H9 (cell line): Measurements from ENCODE around the gene DNAJB9. TPM values are rescaled to one million over a fixed set of nuclear protein-coding genes. Genes with fewer than 3 reads are reported as not detected.

Experiments used
- DNase-seq: peaks from one replicate; pipeline ENCODE4 v3.0.0-alpha.2; 2017
- H2AFZ ChIP-seq: one replicate; pipeline ENCODE4 v1.6.1; 2013; ENCODE audit warnings: mild to moderate bottlenecking, low read length, control low read depth, moderate library complexity
- H2AK5ac ChIP-seq: 2 replicates; pipeline ENCODE4 v1.6.1; 2013; ENCODE audit warnings: low read length, control low read depth, mixed read lengths; ENCODE audit not compliant: insufficient read length
- H2BK120ac ChIP-seq: one replicate; pipeline ENCODE4 v1.6.1; 2013; ENCODE audit warnings: low read depth, mild to moderate bottlenecking, low read length, control low read depth, inconsistent platforms; ENCODE audit not compliant: poor library complexity, severe bottlenecking
- H2BK12ac ChIP-seq: 2 replicates; pipeline ENCODE4 v1.6.1; 2013; ENCODE audit warnings: low read length, control low read depth, mixed read lengths, low read depth; ENCODE audit not compliant: insufficient read length
- H2BK15ac ChIP-seq: 2 replicates; pipeline ENCODE4 v1.6.1; 2013; ENCODE audit warnings: low read depth, low read length, control low read depth
- H2BK20ac ChIP-seq: one replicate; pipeline ENCODE4 v1.6.1; 2013; ENCODE audit warnings: low read depth, mild to moderate bottlenecking, low read length, control low read depth, inconsistent platforms; ENCODE audit not compliant: poor library complexity, severe bottlenecking
- H2BK5ac ChIP-seq: 2 replicates; pipeline ENCODE4 v1.6.1; 2013; ENCODE audit warnings: low read length, control low read depth, mixed read lengths; ENCODE audit not compliant: insufficient read length
- H3K14ac ChIP-seq: 2 replicates; pipeline ENCODE4 v1.6.1; 2013; ENCODE audit warnings: low read length, control low read depth; ENCODE audit not compliant: insufficient read depth
- H3K18ac ChIP-seq: 2 replicates; pipeline ENCODE4 v1.6.1; 2013; ENCODE audit warnings: low read depth, mild to moderate bottlenecking, mixed read lengths, low read length, control low read depth; ENCODE audit not compliant: insufficient read length
- H3K23ac ChIP-seq: 2 replicates; pipeline ENCODE4 v1.6.1; 2013; ENCODE audit warnings: low read length, control low read depth, mixed read lengths, low read depth; ENCODE audit not compliant: insufficient read length
- H3K23me2 ChIP-seq: 2 replicates; pipeline ENCODE4 v1.6.1; 2013; ENCODE audit warnings: low read depth, mild to moderate bottlenecking, mixed read lengths, low read length, control low read depth; ENCODE audit not compliant: insufficient read length, poor library complexity, severe bottlenecking
- H3K27ac ChIP-seq: 2 replicates; pipeline ENCODE4 v1.5.1; 2013; ENCODE audit warnings: low read length, control low read depth, mixed read lengths, low read depth; ENCODE audit not compliant: insufficient read length
- H3K27me3 ChIP-seq: 2 replicates; pipeline ENCODE4 v1.6.1; 2013; ENCODE audit warnings: low read length, control low read depth, inconsistent platforms; ENCODE audit not compliant: insufficient read depth
- H3K4ac ChIP-seq: 2 replicates; pipeline ENCODE4 v1.6.1; 2013; ENCODE audit warnings: low read depth, mild to moderate bottlenecking, control low read depth, inconsistent platforms, low read length, moderate library complexity
- H3K4me1 ChIP-seq: 2 replicates; pipeline ENCODE4 v1.6.1; 2013; ENCODE audit warnings: low read length, control low read depth, inconsistent platforms; ENCODE audit not compliant: insufficient read depth
- H3K4me2 ChIP-seq: 2 replicates; pipeline ENCODE4 v1.6.1; 2013; ENCODE audit warnings: low read length, control low read depth, mixed read lengths; ENCODE audit not compliant: insufficient read length, insufficient read depth
- H3K56ac ChIP-seq: 2 replicates; pipeline ENCODE4 v1.6.1; 2013; ENCODE audit warnings: low read depth, mild to moderate bottlenecking, mixed read lengths, low read length, control low read depth; ENCODE audit not compliant: insufficient read length
- H3K79me1 ChIP-seq: 2 replicates; pipeline ENCODE4 v1.6.1; 2013; ENCODE audit warnings: low read depth, mild to moderate bottlenecking, moderate library complexity, low read length, control low read depth, inconsistent platforms; ENCODE audit not compliant: insufficient read depth, poor library complexity, severe bottlenecking
- H3K79me2 ChIP-seq: 2 replicates; pipeline ENCODE4 v1.6.1; 2013; ENCODE audit warnings: low read length, control low read depth, inconsistent platforms; ENCODE audit not compliant: insufficient read depth
- H3K9ac ChIP-seq: 2 replicates; pipeline ENCODE4 v1.6.1; 2013; ENCODE audit warnings: low read length, control low read depth, mixed read lengths; ENCODE audit not compliant: insufficient read length; ENCODE audit errors: extremely low read depth
- H3K9me3 ChIP-seq: one replicate; pipeline ENCODE4 v1.6.1; 2013; ENCODE audit warnings: low read depth, low read length, inconsistent platforms; ENCODE audit not compliant: control insufficient read depth
- H3T11ph ChIP-seq: one replicate; pipeline ENCODE4 v1.6.1; 2013; ENCODE audit warnings: mild to moderate bottlenecking, low read length, control low read depth, inconsistent platforms
- H4K20me1 ChIP-seq: one replicate; pipeline ENCODE4 v1.6.1; 2013; ENCODE audit not compliant: control insufficient read depth, insufficient read length, insufficient read depth
- H4K5ac ChIP-seq: 2 replicates; pipeline ENCODE4 v1.6.1; 2013; ENCODE audit warnings: low read depth, mild to moderate bottlenecking, mixed read lengths, low read length, control low read depth; ENCODE audit not compliant: insufficient read length
- H4K8ac ChIP-seq: replicated peaks from 2 replicates; pipeline ENCODE4 v1.6.1; 2013; ENCODE audit warnings: low read length, control low read depth, mixed read lengths, low read depth; ENCODE audit not compliant: insufficient read length
- H4K91ac ChIP-seq: 2 replicates; pipeline ENCODE4 v1.6.1; 2013; ENCODE audit warnings: low read depth, mild to moderate bottlenecking, moderate library complexity, mixed read lengths, low read length, control low read depth; ENCODE audit not compliant: insufficient read length
- H3K27ac Mint-ChIP-seq, 3 experiments: 2 replicates in 2 of 3; 3 replicates in 1 of 3; pipeline ENCODE4 v1.8.0; 2020 to 2021; ENCODE audit warnings: mixed read lengths in 3 of 3, mild to moderate bottlenecking in 1 of 3, moderate library complexity in 1 of 3
- H3K27me3 Mint-ChIP-seq: 2 replicates; pipeline ENCODE4 v1.8.0; 2021; ENCODE audit warnings: low read depth, mild to moderate bottlenecking, moderate library complexity, mixed read lengths
- H3K36me3 Mint-ChIP-seq, 3 experiments: 2 replicates in 2 of 3; 3 replicates in 1 of 3; pipeline ENCODE4 v1.8.0; 2020 to 2021; ENCODE audit warnings: low read depth in 3 of 3, mixed read lengths in 3 of 3; ENCODE audit not compliant: insufficient read depth in 1 of 3
- H3K4me1 Mint-ChIP-seq, 2 experiments: 2 replicates each; pipeline ENCODE4 v1.8.0; 2020; ENCODE audit warnings: mixed read lengths in 2 of 2
- H3K4me3 Mint-ChIP-seq, 2 experiments: 2 replicates in 1 of 2; 3 replicates in 1 of 2; pipeline ENCODE4 v1.8.0; 2020 to 2021; ENCODE audit warnings: mild to moderate bottlenecking in 2 of 2, mixed read lengths in 2 of 2, moderate library complexity in 1 of 2
- H3K9me3 Mint-ChIP-seq, 2 experiments: 2 replicates in 1 of 2; 3 replicates in 1 of 2; pipeline ENCODE4 v1.8.0; 2020; ENCODE audit warnings: mild to moderate bottlenecking in 2 of 2, mixed read lengths in 2 of 2, moderate library complexity in 1 of 2
- CTCF ChIP-seq: fragments of 200-600 bp; sonication (generic); conservative IDR thresholded peaks from 3 replicates; pipeline ENCODE4 v1.8.0; 2021; ENCODE audit warnings: antibody characterized with exemption, mild to moderate bottlenecking
- WGBS: extraction: QIAGEN DNeasy Blood & Tissue Kit; methylation state at CpG from one replicate; pipeline ENCODE4 v1.1.7; 2013; ENCODE audit warnings: missing lambda C conversion rate, low lambda C conversion rate, mixed read lengths; ENCODE audit not compliant: insufficient read length; ENCODE audit errors: extremely low coverage; 5-methylcytosine and 5-hydroxymethylcytosine counted together
- total RNA-seq: library from RNA; stranded (reverse); gene quantifications from 2 replicates; pipeline ENCODE4 v1.2.1, GENCODE V29; 2021

Gene DNAJB9
- total RNA-seq, 1 experiment from 2014 or later, result 11.3 TPM

GRCh38 chr7:108581655-108582491 is 12.2 kb downstream of the DNAJB9 start:
- H3K79me1 ChIP-seq, result no peaks in the 10 kb centered on the region
- peak overlapping the region; percentile 80 for H3T11ph ChIP-seq
- peaks cover 7% of the 10 kb centered on the region for H3K4me1 ChIP-seq
- H3K23me2 ChIP-seq, result no peaks in the 10 kb centered on the region
- H3K4ac ChIP-seq, result peak overlapping the region; percentile 33; the same call in 1 of the 2 replicates
- peak overlapping the region; percentile 80 for H3K27ac ChIP-seq
- H2AFZ ChIP-seq, result peak overlapping the region; percentile 18
- H3K14ac ChIP-seq, result no peak overlapping the region
- Mint-ChIP-seq H3K4me1 (peaks cover 18 to 20% of the 10 kb centered on the region in 2 experiments), H3K9me3 (peaks cover 15 to 18% of the 10 kb centered on the region in 2 experiments), H3K27me3 (peaks cover 2% of the 10 kb centered on the region; the same call in 1 of the 2 replicates), H3K27ac (peak overlapping the region; percentile 65 to 96 (median 93); a peak in 6 of 7 replicates), H3K4me3 (no peak overlapping the region), H3K36me3 (peaks cover 25 to 32% (median 29%) of the 10 kb centered on the region in 3 experiments)
- peak overlapping the region; percentile 94 for H2BK20ac ChIP-seq
- WGBS, result no CpG with 5 or more reads among the region's 4 CpGs
- no peak overlapping the region for H3K9ac ChIP-seq
- no peak overlapping the region for H2BK120ac ChIP-seq
- H3K79me2 ChIP-seq, result no peaks in the 10 kb centered on the region
- H2BK5ac ChIP-seq, result peak overlapping the region; percentile 23
- no peaks in the 10 kb centered on the region for H4K20me1 ChIP-seq
- peak overlapping the region; percentile 40 for H3K4me2 ChIP-seq
- H2BK15ac ChIP-seq, result no peak overlapping the region
- peaks cover 14% of the 10 kb centered on the region for H3K9me3 ChIP-seq
- no peak overlapping the region for H2AK5ac ChIP-seq
- H2BK12ac ChIP-seq, result no peak overlapping the region
- no peak for TF ChIP-seq CTCF
- no peak overlapping the region for H4K8ac ChIP-seq
- H3K56ac ChIP-seq, result no peak overlapping the region
- peak; percentile 46 for DNase-seq
- peak overlapping the region; percentile 43 for H3K18ac ChIP-seq
- H4K5ac ChIP-seq, result no peak overlapping the region
- H3K23ac ChIP-seq, result no peak overlapping the region
- H3K27me3 ChIP-seq, result no peaks in the 10 kb centered on the region
- H4K91ac ChIP-seq, result no peak overlapping the region
